Kidney epithelial cell (primary cell): Measurements from ENCODE around the gene FCRL4. TPM values are rescaled to one million over a fixed set of nuclear protein-coding genes. Genes with fewer than 3 reads are reported as not detected.

Source experiments
- DNase-seq: peaks from one replicate; pipeline ENCODE4 v3.0.0-alpha.2; 2010; ENCODE audit warnings: low read depth
- H3K27me3 ChIP-seq: 2 replicates; pipeline ENCODE4 v1.6.0; 2011; ENCODE audit warnings: low read length; ENCODE audit not compliant: control insufficient read depth, insufficient read depth
- H3K36me3 ChIP-seq: 2 replicates; pipeline ENCODE4 v1.5.1; 2011; ENCODE audit warnings: low read length; ENCODE audit not compliant: control insufficient read depth, insufficient read depth
- H3K4me3 ChIP-seq: 2 replicates; pipeline ENCODE4 v1.5.1; 2011; ENCODE audit warnings: low read depth, mild to moderate bottlenecking, control low read depth, low read length
- CTCF ChIP-seq: IDR thresholded peaks from 2 replicates; pipeline ENCODE4 v1.5.1; 2011; ENCODE audit warnings: mild to moderate bottlenecking, moderate library complexity, low read length, control low read depth, inconsistent platforms; ENCODE audit not compliant: insufficient read depth, poor library complexity, severe bottlenecking
- total RNA-seq: library from RNA; depleted of rRNA; stranded (reverse); fragments of >200 nt; gene quantifications from 2 replicates; pipeline ENCODE4 v1.2.3, GENCODE V29; 2015

The FCRL4 gene
- total RNA-seq, 1 donor from 2014 or later = not detected

GRCh38 chr1:157585984-157586383 lies 11.9 kb downstream of the FCRL4 start:
- no peak overlapping the region for H3K4me3 ChIP-seq
- no peaks in the 10 kb centered on the region for H3K36me3 ChIP-seq
- no peak for TF ChIP-seq CTCF
- DNase-seq = no peak
- no peaks in the 10 kb centered on the region for H3K27me3 ChIP-seq

- Histone ChIP-seq H3K4me3 (no peak overlapping the region), H3K27me3 (no peaks in the 10 kb centered on the region), H3K36me3 (no peaks in the 10 kb centered on the region)
- DNase-seq = no peak
- TF ChIP-seq CTCF = no peak
Observed at GRCh38 chr1:157584503-157584902, 13.4 kb downstream of the FCRL4 start.

- no peak overlapping the region for H3K4me3 ChIP-seq
- no peaks in the 10 kb centered on the region for H3K27me3 ChIP-seq
- TF ChIP-seq CTCF = no peak
- no peak for DNase-seq
- H3K36me3 ChIP-seq = no peaks in the 10 kb centered on the region
Observed at GRCh38 chr1:157580828-157581210, 17.1 kb downstream of the FCRL4 start.

- H3K27me3 ChIP-seq = no peaks in the 10 kb centered on the region
- no peaks in the 10 kb centered on the region for H3K36me3 ChIP-seq
- no peak overlapping the region for H3K4me3 ChIP-seq
- peak; percentile 49 for DNase-seq
- TF ChIP-seq CTCF = peak; percentile 67
Observed at GRCh38 chr1:157580179-157580827, 17.6 kb downstream of the FCRL4 start.

- no peak for DNase-seq
- no peak overlapping the region for H3K4me3 ChIP-seq
- H3K36me3 ChIP-seq = no peaks in the 10 kb centered on the region
- no peaks in the 10 kb centered on the region for H3K27me3 ChIP-seq
- TF ChIP-seq CTCF = no peak
Observed at GRCh38 chr1:157577420-157577819, 20.5 kb downstream of the FCRL4 start.

GRCh38 chr1:157575744-157576143 lies 22.1 kb downstream of the FCRL4 start:
- H3K36me3 ChIP-seq = no peaks in the 10 kb centered on the region
- no peak for DNase-seq
- no peaks in the 10 kb centered on the region for H3K27me3 ChIP-seq
- H3K4me3 ChIP-seq = no peak overlapping the region
- no peak for TF ChIP-seq CTCF
